ENCODE results near the gene COL11A1.
"Not testable (repeated sequence)": the region's sequence is repeated elsewhere in the genome, so short reads cannot be mapped to it uniquely, and the experiment has no call there.

COL11A1 gene

GRCh38 chr1:103109311-103109920, 1.1 kb upstream of the COL11A1 start:
- peaks cover 15% of the 10 kb centered on the region for H3K4me1 Mint-ChIP-seq (ENCODE audit: low read depth)
- DNase-seq: no peak
- no peaks in the 10 kb centered on the region for H3K9me3 Mint-ChIP-seq
- H3K27me3 Mint-ChIP-seq: peaks cover 36% of the 10 kb centered on the region
- no peak overlapping the region for H3K4me3 Mint-ChIP-seq
- no peak overlapping the region for H3K27ac Mint-ChIP-seq
- no peaks in the 10 kb centered on the region for H3K36me3 Mint-ChIP-seq (ENCODE audit: low read depth)

GRCh38 chr1:103107741-103108375, 464 bp downstream of the COL11A1 start:
- H3K27ac Mint-ChIP-seq: no peak overlapping the region
- peaks cover 15% of the 10 kb centered on the region for H3K4me1 Mint-ChIP-seq (ENCODE audit: low read depth)
- H3K27me3 Mint-ChIP-seq: peaks cover 36% of the 10 kb centered on the region
- H3K4me3 Mint-ChIP-seq: no peak overlapping the region
- DNase-seq: no peak
- no peaks in the 10 kb centered on the region for H3K9me3 Mint-ChIP-seq
- H3K36me3 Mint-ChIP-seq (ENCODE audit: low read depth): no peaks in the 10 kb centered on the region

GRCh38 chr1:103106426-103107341, 1.6 kb downstream of the COL11A1 start:
- no peaks in the 10 kb centered on the region for H3K9me3 Mint-ChIP-seq
- H3K36me3 Mint-ChIP-seq (ENCODE audit: low read depth): no peaks in the 10 kb centered on the region
- H3K27ac Mint-ChIP-seq: no peak overlapping the region
- peaks cover 15% of the 10 kb centered on the region for H3K4me1 Mint-ChIP-seq (ENCODE audit: low read depth)
- peaks cover 36% of the 10 kb centered on the region for H3K27me3 Mint-ChIP-seq
- H3K4me3 Mint-ChIP-seq: no peak overlapping the region
- no peak for DNase-seq

- no peak overlapping the region for H3K4me3 Mint-ChIP-seq
Observed at GRCh38 chr1:103101399-103101798, 6.9 kb downstream of the COL11A1 start.

GRCh38 chr1:103089221-103089620, 19.1 kb downstream of the COL11A1 start:
- Mint-ChIP-seq H3K4me3 (no peak overlapping the region), H3K36me3 (ENCODE audit: low read depth) (no peaks in the 10 kb centered on the region), H3K9me3 (no peaks in the 10 kb centered on the region), H3K27ac (no peak overlapping the region), H3K27me3 (no peaks in the 10 kb centered on the region), H3K4me1 (ENCODE audit: low read depth) (no peaks in the 10 kb centered on the region)
- DNase-seq: no peak

More at GRCh38 chr1:103101399-103101798, 6.9 kb downstream of the COL11A1 start:
- Mint-ChIP-seq H3K27me3 (peaks cover 3% of the 10 kb centered on the region), H3K27ac (no peak overlapping the region), H3K4me1 (ENCODE audit: low read depth) (peaks cover 3% of the 10 kb centered on the region), H3K9me3 (no peaks in the 10 kb centered on the region), H3K36me3 (ENCODE audit: low read depth) (no peaks in the 10 kb centered on the region)
- DNase-seq: no peak

- Mint-ChIP-seq H3K4me1 (ENCODE audit: low read depth) (no peaks in the 10 kb centered on the region), H3K4me3 (no peak overlapping the region), H3K27me3 (no peaks in the 10 kb centered on the region), H3K27ac (no peak overlapping the region), H3K9me3 (no peaks in the 10 kb centered on the region), H3K36me3 (ENCODE audit: low read depth) (no peaks in the 10 kb centered on the region)
- DNase-seq: no peak
Observed at GRCh38 chr1:103087256-103087655, 21.1 kb downstream of the COL11A1 start.

- no peaks in the 10 kb centered on the region for H3K27me3 Mint-ChIP-seq
Observed at GRCh38 chr1:103084181-103084580, 24.1 kb downstream of the COL11A1 start.

GRCh38 chr1:103075316-103076000, 32.9 kb downstream of the COL11A1 start:
- Mint-ChIP-seq H3K27ac (no peak overlapping the region), H3K36me3 (ENCODE audit: low read depth) (no peaks in the 10 kb centered on the region), H3K27me3 (no peaks in the 10 kb centered on the region), H3K4me1 (ENCODE audit: low read depth) (no peaks in the 10 kb centered on the region), H3K9me3 (no peaks in the 10 kb centered on the region), H3K4me3 (no peak overlapping the region)
- DNase-seq: no peak

More at GRCh38 chr1:103084181-103084580, 24.1 kb downstream of the COL11A1 start:
- no peak overlapping the region for H3K27ac Mint-ChIP-seq
- no peaks in the 10 kb centered on the region for H3K9me3 Mint-ChIP-seq
- DNase-seq: no peak
- H3K36me3 Mint-ChIP-seq (ENCODE audit: low read depth): no peaks in the 10 kb centered on the region
- no peaks in the 10 kb centered on the region for H3K4me1 Mint-ChIP-seq (ENCODE audit: low read depth)
- no peak overlapping the region for H3K4me3 Mint-ChIP-seq

- DNase-seq: no peak
- H3K4me3 Mint-ChIP-seq: no peak overlapping the region
- H3K9me3 Mint-ChIP-seq: no peaks in the 10 kb centered on the region
- no peaks in the 10 kb centered on the region for H3K4me1 Mint-ChIP-seq (ENCODE audit: low read depth)
- H3K27me3 Mint-ChIP-seq: no peaks in the 10 kb centered on the region
- H3K27ac Mint-ChIP-seq: no peak overlapping the region
- no peaks in the 10 kb centered on the region for H3K36me3 Mint-ChIP-seq (ENCODE audit: low read depth)
Observed at GRCh38 chr1:103074224-103074623, 34.1 kb downstream of the COL11A1 start.

- Mint-ChIP-seq H3K4me1 (ENCODE audit: low read depth) (no peaks in the 10 kb centered on the region), H3K9me3 (no peaks in the 10 kb centered on the region), H3K4me3 (no peak overlapping the region), H3K36me3 (ENCODE audit: low read depth) (no peaks in the 10 kb centered on the region), H3K27ac (no peak overlapping the region), H3K27me3 (no peaks in the 10 kb centered on the region)
- no peak for DNase-seq
Observed at GRCh38 chr1:103069201-103069600, 39.1 kb downstream of the COL11A1 start.

- no peaks in the 10 kb centered on the region for H3K4me1 Mint-ChIP-seq (ENCODE audit: low read depth)
- DNase-seq: no peak
- no peaks in the 10 kb centered on the region for H3K36me3 Mint-ChIP-seq (ENCODE audit: low read depth)
- no peaks in the 10 kb centered on the region for H3K9me3 Mint-ChIP-seq
- no peak overlapping the region for H3K4me3 Mint-ChIP-seq
- no peaks in the 10 kb centered on the region for H3K27me3 Mint-ChIP-seq
- H3K27ac Mint-ChIP-seq: no peak overlapping the region
Observed at GRCh38 chr1:103063921-103064320, 44.4 kb downstream of the COL11A1 start.

- Mint-ChIP-seq H3K27me3 (no peaks in the 10 kb centered on the region), H3K9me3 (no peaks in the 10 kb centered on the region), H3K4me3 (no peak overlapping the region), H3K27ac (no peak overlapping the region), H3K4me1 (ENCODE audit: low read depth) (no peaks in the 10 kb centered on the region), H3K36me3 (ENCODE audit: low read depth) (no peaks in the 10 kb centered on the region)
- DNase-seq: no peak
Observed at GRCh38 chr1:103058391-103058790, 49.9 kb downstream of the COL11A1 start.

GRCh38 chr1:103056423-103056822, 51.9 kb downstream of the COL11A1 start:
- Mint-ChIP-seq H3K4me3 (no peak overlapping the region), H3K27ac (no peak overlapping the region), H3K27me3 (no peaks in the 10 kb centered on the region), H3K9me3 (no peaks in the 10 kb centered on the region), H3K36me3 (ENCODE audit: low read depth) (no peaks in the 10 kb centered on the region), H3K4me1 (ENCODE audit: low read depth) (no peaks in the 10 kb centered on the region)
- no peak for DNase-seq

- not testable (repeated sequence) for H3K27me3 Mint-ChIP-seq
Observed at GRCh38 chr1:103028110-103028509, 80.2 kb downstream of the COL11A1 start.

More at GRCh38 chr1:103028110-103028509, 80.2 kb downstream of the COL11A1 start:
- not testable (repeated sequence) for DNase-seq; H3K4me1 Mint-ChIP-seq (ENCODE audit: low read depth); H3K36me3 Mint-ChIP-seq (ENCODE audit: low read depth); H3K4me3 Mint-ChIP-seq; H3K27ac Mint-ChIP-seq; H3K9me3 Mint-ChIP-seq

Measured in activated T-cell treated with anti-CD3 and anti-CD28 coated beads, Interleukin-2, amount 50 U/mL, for 24 hours (primary cell).